Subcutaneous abdominal adipose tissue (tissue), 5 donors: ENCODE measurements around the gene LTF.

Source experiments
- H3K27ac ChIP-seq: one replicate; pipeline ENCODE4 v1.7.0; 2013; ENCODE audit warnings: low read depth, mild to moderate bottlenecking, inconsistent platforms, low read length, moderate library complexity
- H3K27me3 ChIP-seq, 5 donors: one replicate each; pipeline ENCODE4 v1.7.0; 2013; ENCODE audit warnings: low read length in 5 of 5, inconsistent platforms in 1 of 5; ENCODE audit not compliant: control insufficient read depth in 5 of 5, insufficient read depth in 4 of 5
- H3K36me3 ChIP-seq, 5 donors: one replicate each; pipeline ENCODE4 v1.7.0; 2013; ENCODE audit warnings: low read length in 5 of 5; ENCODE audit not compliant: control insufficient read depth in 5 of 5, insufficient read depth in 5 of 5
- H3K4me1 ChIP-seq, 5 donors: one replicate each; pipeline ENCODE4 v1.7.0; 2013; ENCODE audit warnings: low read length in 5 of 5, mild to moderate bottlenecking in 3 of 5, moderate library complexity in 1 of 5; ENCODE audit not compliant: control insufficient read depth in 5 of 5, insufficient read depth in 5 of 5
- H3K4me3 ChIP-seq, 5 donors: one replicate each; pipeline ENCODE4 v1.7.0; 2013; ENCODE audit warnings: low read length in 5 of 5, low read depth in 1 of 5
- H3K9ac ChIP-seq, 5 donors: one replicate each; pipeline ENCODE4 v1.7.0; 2013; ENCODE audit warnings: low read length in 5 of 5, mild to moderate bottlenecking in 4 of 5, moderate library complexity in 3 of 5
- H3K9me3 ChIP-seq, 5 donors: one replicate each; pipeline ENCODE4 v1.7.0; 2013; ENCODE audit warnings: low read length in 5 of 5; ENCODE audit not compliant: control insufficient read depth in 5 of 5
- donor health status: healthy.
- donor health status: healthy.
- donor health status: healthy.
- donor health status: healthy.
- donor health status: healthy.

Gene LTF

GRCh38 chr3:46469680-46470357 lies 5.1 kb upstream of the LTF start:
- peaks cover 3 to 37% (median 29%) of the 10 kb centered on the region in 5 donors for H3K4me1 ChIP-seq
- no peaks in the 10 kb centered on the region for H3K36me3 ChIP-seq
- H3K27me3 ChIP-seq: peaks cover 3 to 11% (median 5%) of the 10 kb centered on the region in 5 donors
- H3K9me3 ChIP-seq: peaks cover 0 to 6% (median 1%) of the 10 kb centered on the region in 5 donors
- no peak overlapping the region for H3K27ac ChIP-seq
- H3K4me3 ChIP-seq: no peak overlapping the region
- H3K9ac ChIP-seq: no peak overlapping the region

- H3K4me1 ChIP-seq: peaks cover 3 to 45% (median 34%) of the 10 kb centered on the region in 5 donors
- no peaks in the 10 kb centered on the region for H3K36me3 ChIP-seq
- H3K9me3 ChIP-seq: no peaks in the 10 kb centered on the region
- H3K27ac ChIP-seq: no peak overlapping the region
- no peak overlapping the region for H3K4me3 ChIP-seq
- H3K9ac ChIP-seq: no peak overlapping the region
- H3K27me3 ChIP-seq: peaks cover 10 to 18% (median 13%) of the 10 kb centered on the region in 5 donors
These were observed 4.3 kb upstream of the LTF start for GRCh38 chr3:46468753-46469600.

- H3K9ac ChIP-seq: no peak overlapping the region
- H3K27ac ChIP-seq: no peak overlapping the region
- no peaks in the 10 kb centered on the region for H3K36me3 ChIP-seq
- peaks cover 3 to 54% (median 44%) of the 10 kb centered on the region in 5 donors for H3K4me1 ChIP-seq
- no peaks in the 10 kb centered on the region for H3K9me3 ChIP-seq
- H3K27me3 ChIP-seq: peaks cover 14 to 31% (median 23%) of the 10 kb centered on the region in 5 donors
- H3K4me3 ChIP-seq: no peak overlapping the region
These were observed 2.9 kb upstream of the LTF start for GRCh38 chr3:46467562-46467961.

DNA sequence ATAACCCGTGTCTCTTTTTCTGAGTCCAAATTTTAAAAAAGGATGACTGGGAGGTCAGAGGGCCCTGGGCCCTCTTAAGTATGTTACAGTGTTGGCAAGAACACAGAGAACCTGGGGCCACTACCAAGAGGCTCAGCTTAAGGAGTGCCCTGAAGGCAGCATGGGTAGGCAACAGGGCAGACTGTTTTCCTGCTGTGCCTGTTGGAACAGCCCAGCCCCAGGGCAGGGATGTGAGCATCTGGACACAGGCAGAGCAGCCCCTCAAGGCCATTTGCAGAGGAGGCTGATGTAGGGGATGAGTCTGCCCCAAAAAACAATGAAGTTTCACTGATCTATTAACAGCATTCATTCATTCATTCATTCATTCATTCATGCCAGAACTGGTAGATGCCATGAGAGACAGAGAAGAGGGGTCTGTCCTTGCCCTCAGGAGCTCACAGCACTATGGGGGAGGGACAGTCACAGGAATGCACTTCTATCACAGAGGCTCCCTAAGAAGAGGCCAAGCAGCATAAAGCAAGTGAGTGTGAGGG lies 2.2 kb upstream of the LTF start:
- no peaks in the 10 kb centered on the region for H3K36me3 ChIP-seq
- H3K4me1 ChIP-seq: peaks cover 3 to 58% (median 48%) of the 10 kb centered on the region in 5 donors
- no peak overlapping the region for H3K9ac ChIP-seq
- peaks cover 14 to 32% (median 26%) of the 10 kb centered on the region in 5 donors for H3K27me3 ChIP-seq
- H3K27ac ChIP-seq: no peak overlapping the region
- no peaks in the 10 kb centered on the region for H3K9me3 ChIP-seq
- H3K4me3 ChIP-seq: no peak overlapping the region

GRCh38 chr3:46466273-46466672 lies 1.6 kb upstream of the LTF start:
- Histone ChIP-seq H3K27me3 (peaks cover 14 to 33% (median 26%) of the 10 kb centered on the region in 5 donors), H3K9ac (no peak overlapping the region), H3K4me3 (no peak overlapping the region), H3K4me1 (peaks cover 3 to 61% (median 51%) of the 10 kb centered on the region in 5 donors), H3K36me3 (no peaks in the 10 kb centered on the region), H3K9me3 (no peaks in the 10 kb centered on the region), H3K27ac (no peak overlapping the region)

GRCh38 chr3:46465196-46465520 lies 453 bp upstream of the LTF start:
- no peak overlapping the region for H3K27ac ChIP-seq
- peaks cover 14 to 30% (median 26%) of the 10 kb centered on the region in 5 donors for H3K27me3 ChIP-seq
- no peak overlapping the region for H3K9ac ChIP-seq
- H3K4me1 ChIP-seq: peaks cover 3 to 61% (median 51%) of the 10 kb centered on the region in 5 donors
- H3K9me3 ChIP-seq: peaks cover 0 to 5% (median 0%) of the 10 kb centered on the region in 5 donors
- no peaks in the 10 kb centered on the region for H3K36me3 ChIP-seq
- no peak overlapping the region for H3K4me3 ChIP-seq

DNA sequence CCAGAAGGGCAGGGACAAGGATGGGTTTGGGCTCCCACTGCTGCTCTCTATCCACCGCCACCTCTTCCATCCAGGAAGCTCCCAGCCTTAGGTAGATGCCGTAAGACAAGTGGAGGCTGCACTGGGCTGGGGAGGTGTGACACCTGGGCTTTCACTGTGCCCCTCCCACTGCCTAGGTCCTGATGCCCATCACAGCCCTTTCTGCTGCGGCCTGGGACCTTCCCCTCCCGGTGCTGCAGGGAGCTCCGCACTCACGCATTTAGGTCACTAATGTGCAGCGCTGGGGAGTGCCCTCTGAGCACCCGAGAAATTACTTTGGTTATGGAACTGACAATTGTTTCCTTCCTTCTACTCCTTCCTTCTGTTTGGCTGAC lies 850 bp downstream of the LTF start:
- Histone ChIP-seq H3K27me3 (peaks cover 14 to 30% (median 26%) of the 10 kb centered on the region in 5 donors), H3K4me1 (peaks cover 3 to 52% (median 40%) of the 10 kb centered on the region in 5 donors), H3K9ac (no peak overlapping the region), H3K36me3 (no peaks in the 10 kb centered on the region), H3K4me3 (peak overlapping the region in 4 of 5 donors; percentile 42 to 63 (median 50)), H3K9me3 (peaks cover 0 to 6% (median 0%) of the 10 kb centered on the region in 5 donors), H3K27ac (no peak overlapping the region)

GRCh38 chr3:46463120-46463867 lies 1.4 kb downstream of the LTF start:
- Histone ChIP-seq H3K4me3 (peak overlapping the region in 4 of 5 donors; percentile 42 to 63 (median 50)), H3K27ac (peak overlapping the region; percentile 64), H3K4me1 (peaks cover 3 to 52% (median 37%) of the 10 kb centered on the region in 5 donors), H3K36me3 (no peaks in the 10 kb centered on the region), H3K9ac (peak overlapping the region in 3 of 5 donors; percentile 14 to 66 (median 42)), H3K27me3 (peaks cover 14 to 30% (median 26%) of the 10 kb centered on the region in 5 donors), H3K9me3 (peaks cover 0 to 6% (median 0%) of the 10 kb centered on the region in 5 donors)

DNA sequence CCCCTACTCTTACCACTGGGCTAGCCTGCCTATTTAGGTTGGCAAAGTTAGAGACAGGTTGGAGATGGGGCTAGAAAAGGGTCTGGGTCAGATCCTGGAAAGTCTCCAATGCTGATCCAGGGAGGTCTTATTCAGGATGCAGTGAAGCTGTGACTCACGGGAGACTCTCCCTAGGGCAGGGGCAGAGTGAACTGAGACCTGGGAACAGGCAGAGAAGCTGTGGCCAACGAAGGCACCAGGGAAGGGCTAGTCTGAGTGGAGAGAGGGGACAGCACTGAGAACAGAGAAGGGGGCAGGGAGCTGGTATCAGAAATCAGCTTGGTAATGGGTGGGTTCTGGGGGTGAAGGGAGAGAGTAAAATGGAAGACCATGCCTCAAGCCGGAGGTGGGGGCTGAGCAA lies 2.2 kb downstream of the LTF start:
- Histone ChIP-seq H3K4me3 (peak overlapping the region in 4 of 5 donors; percentile 42 to 63 (median 50)), H3K27me3 (peaks cover 14 to 30% (median 26%) of the 10 kb centered on the region in 5 donors), H3K27ac (peak overlapping the region; percentile 64), H3K9me3 (peaks cover 0 to 6% (median 0%) of the 10 kb centered on the region in 5 donors), H3K9ac (peak overlapping the region in 2 of 5 donors; percentile 14 to 66), H3K4me1 (peaks cover 3 to 52% (median 37%) of the 10 kb centered on the region in 5 donors), H3K36me3 (no peaks in the 10 kb centered on the region)
